ENCODE measurements around the gene TRIM28. TPM values are rescaled to one million over a fixed set of nuclear protein-coding genes. Genes with fewer than 3 reads are reported as not detected.

TRIM28 gene
- total RNA-seq, 1 donor from 2014 or later = 1,000 TPM

- no peaks in the 10 kb centered on the region for H3K9me3 Mint-ChIP-seq
- H3K4me1 Mint-ChIP-seq = peaks cover 23% of the 10 kb centered on the region
- no peaks in the 10 kb centered on the region for H3K27me3 Mint-ChIP-seq (ENCODE audit: low read depth)
- no peak overlapping the region for H3K4me3 Mint-ChIP-seq
- TF ChIP-seq CTCF (conservative IDR thresholded peaks at IDR 0.05) = no peak
- H3K27ac Mint-ChIP-seq (ENCODE audit: unreplicated experiment) = no peak overlapping the region
- no peak for DNase-seq (ENCODE audit: low read depth, low spot score)
- H3K36me3 Mint-ChIP-seq (ENCODE audit: low read depth) = peaks cover 11% of the 10 kb centered on the region
Measured at GRCh38 chr19:58582985-58583384, 39.1 kb downstream of the TRIM28 start.

GRCh38 chr19:58584498-58585441, 40.9 kb downstream of the TRIM28 start:
- Mint-ChIP-seq H3K9me3 (no peaks in the 10 kb centered on the region), H3K4me1 (peaks cover 10% of the 10 kb centered on the region), H3K27me3 (ENCODE audit: low read depth) (no peaks in the 10 kb centered on the region), H3K4me3 (no peak overlapping the region), H3K27ac (ENCODE audit: unreplicated experiment) (peak overlapping the region; percentile 75), H3K36me3 (ENCODE audit: low read depth) (peaks cover 11% of the 10 kb centered on the region)
- peak; percentile 0 for DNase-seq (ENCODE audit: low read depth, low spot score)
- no peak for TF ChIP-seq CTCF (conservative IDR thresholded peaks at IDR 0.05)

GRCh38 chr19:58585442-58586132, 41.7 kb downstream of the TRIM28 start:
- H3K4me1 Mint-ChIP-seq = peaks cover 10% of the 10 kb centered on the region
- DNase-seq (ENCODE audit: low read depth, low spot score) = peak; percentile 0
- no peak overlapping the region for H3K27ac Mint-ChIP-seq (ENCODE audit: unreplicated experiment)
- H3K27me3 Mint-ChIP-seq (ENCODE audit: low read depth) = no peaks in the 10 kb centered on the region
- no peaks in the 10 kb centered on the region for H3K9me3 Mint-ChIP-seq
- no peak for TF ChIP-seq CTCF (conservative IDR thresholded peaks at IDR 0.05)
- no peak overlapping the region for H3K4me3 Mint-ChIP-seq
- peaks cover 11% of the 10 kb centered on the region for H3K36me3 Mint-ChIP-seq (ENCODE audit: low read depth)

GRCh38 chr19:58586133-58586765, 42.4 kb downstream of the TRIM28 start:
- Mint-ChIP-seq H3K4me1 (peaks cover 5% of the 10 kb centered on the region), H3K27me3 (ENCODE audit: low read depth) (no peaks in the 10 kb centered on the region), H3K4me3 (no peak overlapping the region), H3K27ac (ENCODE audit: unreplicated experiment) (no peak overlapping the region), H3K9me3 (no peaks in the 10 kb centered on the region), H3K36me3 (ENCODE audit: low read depth) (peaks cover 9% of the 10 kb centered on the region)
- TF ChIP-seq CTCF (conservative IDR thresholded peaks at IDR 0.05) = no peak
- peak; percentile 0 for DNase-seq (ENCODE audit: low read depth, low spot score)

Small RNA genes lying within 50 kb of the gene (microRNA-seq; reads per million reads assigned to microRNA genes)
- 40.3 reads per million, percentile 47 among the genes with 10 or more reads in this experiment for gene MIR6807

Other genes with a start within 250 kb of the TRIM28 start
- 46.4 and 47.6 TPM in 2 replicates for gene ERVK3-1, start 238.7 kb upstream of the TRIM28 start, total RNA-seq
- gene ZSCAN22, start 217.1 kb upstream of the TRIM28 start, total RNA-seq = 6.2 and 6.3 TPM in 2 replicates
- gene A1BG, start 190.6 kb upstream of the TRIM28 start, total RNA-seq = 17.6 and 17.8 TPM in 2 replicates
- gene ZNF497, start 181.3 kb upstream of the TRIM28 start, total RNA-seq = 8.4 and 9.1 TPM in 2 replicates
- gene ZNF837, start 163.0 kb upstream of the TRIM28 start, total RNA-seq = 4.5 and 5.0 TPM in 2 replicates
- 1,209 and 1,215 TPM in 2 replicates for gene RPS5, start 156.8 kb upstream of the TRIM28 start, total RNA-seq
- 1.5 and 1.6 TPM in 2 replicates for gene RNF225, start 148.4 kb upstream of the TRIM28 start, total RNA-seq
- gene ZNF584, start 135.4 kb upstream of the TRIM28 start, total RNA-seq = 28.4 and 31.1 TPM in 2 replicates
- gene ZNF132, start 103.9 kb upstream of the TRIM28 start, total RNA-seq = 0.28 and 0.52 TPM in 2 replicates
- 11.9 and 14.8 TPM in 2 replicates for gene ZNF324B, start 92.4 kb upstream of the TRIM28 start, total RNA-seq
- 17.5 and 18.8 TPM in 2 replicates for gene ZNF324, start 77.0 kb upstream of the TRIM28 start, total RNA-seq
- 16.5 and 18.6 TPM in 2 replicates for gene ZNF446, start 67.7 kb upstream of the TRIM28 start, total RNA-seq
- 16.2 and 17.5 TPM in 2 replicates for gene SLC27A5, start 32.1 kb upstream of the TRIM28 start, total RNA-seq
- gene ZBTB45, start 24.3 kb upstream of the TRIM28 start, total RNA-seq = 24.1 and 27.3 TPM in 2 replicates
- gene CHMP2A, start 11.0 kb downstream of the TRIM28 start, total RNA-seq = 61.6 and 64.6 TPM in 2 replicates
- gene UBE2M, start 14.5 kb downstream of the TRIM28 start, total RNA-seq = 113 and 119 TPM in 2 replicates
- 40.5 and 43.3 TPM in 2 replicates for gene MZF1, start 29.3 kb downstream of the TRIM28 start, total RNA-seq

Measured in neural crest cell (in vitro differentiated cells).